CD14-positive monocyte (primary cell): ENCODE measurements around the gene NOP14. TPM values are rescaled to one million over a fixed set of nuclear protein-coding genes. Genes with fewer than 3 reads are reported as not detected.

ENCODE experiments used
- DNase-seq, 3 donors: peaks; one replicate each; pipeline ENCODE4 v3.0.0-alpha.2; 2011 to 2022
- H2AFZ ChIP-seq: 2 replicates; pipeline ENCODE4 v1.6.0; 2012; ENCODE audit warnings: mild to moderate bottlenecking, low read depth, low read length, inconsistent platforms; ENCODE audit not compliant: insufficient read depth, poor library complexity, severe bottlenecking
- H3K27ac ChIP-seq, 2 donors: 1 replicate in 1 of 2; 2 replicates in 1 of 2; pipeline ENCODE4 v1.5.1; 2012 to 2013; ENCODE audit warnings: low read length in 2 of 2, control low read depth in 1 of 2, inconsistent platforms in 1 of 2, low read depth in 1 of 2, mild to moderate bottlenecking in 1 of 2
- H3K27me3 ChIP-seq, 2 donors: one replicate each; pipeline versions ENCODE4 v1.6.0 to v1.6.1; 2011 to 2013; ENCODE audit warnings: low read length in 2 of 2; ENCODE audit not compliant: control insufficient read depth in 2 of 2, insufficient read depth in 2 of 2
- H3K36me3 ChIP-seq, 2 donors: replicated peaks in 1 of 2; 1 replicate in 1 of 2; 2 replicates in 1 of 2; pipeline versions ENCODE4 v1.5.1 to v1.6.1; 2012 to 2013; ENCODE audit warnings: low read length in 2 of 2, control low read depth in 1 of 2, inconsistent platforms in 1 of 2, mild to moderate bottlenecking in 1 of 2; ENCODE audit not compliant: insufficient read depth in 2 of 2, control insufficient read depth in 1 of 2
- H3K4me1 ChIP-seq, 2 donors: 1 replicate in 1 of 2; 2 replicates in 1 of 2; pipeline versions ENCODE4 v1.5.1 to v1.6.1; 2012 to 2013; ENCODE audit warnings: low read length in 2 of 2, control low read depth in 1 of 2, inconsistent platforms in 1 of 2, mild to moderate bottlenecking in 1 of 2, moderate library complexity in 1 of 2; ENCODE audit not compliant: insufficient read depth in 2 of 2, control insufficient read depth in 1 of 2
- H3K4me2 ChIP-seq: replicated peaks from 2 replicates; pipeline ENCODE3; 2012; ENCODE audit warnings: low read length, moderate library complexity, mild to moderate bottlenecking; ENCODE audit not compliant: poor library complexity, severe bottlenecking; ENCODE audit errors: extremely low read depth
- H3K4me3 ChIP-seq, 3 experiments: fragments of 200-600 bp in 1 of 3; sonication (generic) in 1 of 3; replicated peaks in 1 of 3; 1 replicate in 2 of 3; 2 replicates in 1 of 3; pipeline ENCODE4 v1.5.1; 2011 to 2013; ENCODE audit warnings: low read length in 3 of 3, mild to moderate bottlenecking in 3 of 3, control low read depth in 2 of 3, low read depth in 2 of 3, inconsistent platforms in 1 of 3, moderate library complexity in 1 of 3
- H3K79me2 ChIP-seq: 2 replicates; pipeline ENCODE4 v1.6.0; 2012; ENCODE audit warnings: mild to moderate bottlenecking, control low read depth, inconsistent platforms, low read length, moderate library complexity; ENCODE audit not compliant: insufficient read depth
- H3K9ac ChIP-seq: 2 replicates; pipeline ENCODE4 v1.6.0; 2017; ENCODE audit warnings: low read length, mild to moderate bottlenecking; ENCODE audit not compliant: insufficient read depth, poor library complexity, severe bottlenecking
- H3K9me3 ChIP-seq, 2 donors: replicated peaks in 1 of 2; 1 replicate in 1 of 2; 2 replicates in 1 of 2; pipeline versions ENCODE4 v1.5.1 to v1.6.1; 2012 to 2013; ENCODE audit warnings: low read length in 2 of 2, control low read depth in 1 of 2; ENCODE audit not compliant: control insufficient read depth in 1 of 2, insufficient read depth in 1 of 2
- H4K20me1 ChIP-seq: 2 replicates; pipeline ENCODE4 v1.6.0; 2012; ENCODE audit warnings: mild to moderate bottlenecking, low read length, control low read depth, moderate library complexity; ENCODE audit not compliant: insufficient read depth
- H3K27ac Mint-ChIP-seq, 7 donors: one replicate each; pipeline ENCODE4 v1.8.0; 2020; ENCODE audit warnings: mild to moderate bottlenecking in 7 of 7, mixed read lengths in 7 of 7, moderate library complexity in 6 of 7, inconsistent platforms in 2 of 7
- H3K27me3 Mint-ChIP-seq, 3 donors: one replicate each; pipeline ENCODE4 v1.8.0; 2021 to 2022; ENCODE audit warnings: low read depth in 3 of 3, mild to moderate bottlenecking in 3 of 3, mixed read lengths in 3 of 3, moderate library complexity in 3 of 3, inconsistent platforms in 1 of 3
- H3K36me3 Mint-ChIP-seq, 2 donors: one replicate each; pipeline ENCODE4 v1.8.0; 2020; ENCODE audit warnings: mixed read lengths in 2 of 2, inconsistent platforms in 1 of 2, mild to moderate bottlenecking in 1 of 2
- H3K4me1 Mint-ChIP-seq: one replicate; pipeline ENCODE4 v1.8.0; 2020; ENCODE audit warnings: mild to moderate bottlenecking, mixed read lengths
- H3K4me3 Mint-ChIP-seq, 2 donors: one replicate each; pipeline ENCODE4 v1.8.0; 2020; ENCODE audit warnings: mild to moderate bottlenecking in 2 of 2, mixed read lengths in 2 of 2, moderate library complexity in 1 of 2
- H3K9me3 Mint-ChIP-seq, 7 donors: one replicate each; pipeline ENCODE4 v1.8.0; 2020 to 2022; ENCODE audit warnings: mixed read lengths in 7 of 7, mild to moderate bottlenecking in 6 of 7, moderate library complexity in 6 of 7, inconsistent platforms in 2 of 7
- CTCF ChIP-seq: fragments of 200-600 bp; IDR thresholded peaks from one replicate; pipeline ENCODE4 v1.8.0; 2022; ENCODE audit warnings: antibody characterized with exemption, mild to moderate bottlenecking
- WGBS: methylation state at CpG from one replicate; pipeline ENCODE4 v1.1.5; 2013; ENCODE audit warnings: missing lambda C conversion rate; ENCODE audit not compliant: insufficient coverage; 5-methylcytosine and 5-hydroxymethylcytosine counted together
- intact Hi-C, 2 donors: fragments of 100-400 bp; cut with micrococcal nuclease; formaldehyde crosslinking; loops; one replicate each; pipeline versions ENCODE4 v1.15.0 to v1.15.1; 2023
- polyA plus RNA-seq, 3 donors: library from polyadenylated mRNA; depleted of rRNA in 1 of 3; unstranded in 2 of 3; stranded (reverse) in 1 of 3; fragments of 300-500 nt in 2 of 3; fragments of >200 nt in 1 of 3; fragmentation: Illumina TruSeq in 2 of 3; gene quantifications; 1 replicate in 2 of 3; 2 replicates in 1 of 3; pipeline ENCODE4 v1.2.3, GENCODE V29; 2012 to 2021

Gene NOP14
- polyA plus RNA-seq, 3 donors = 3.9 to 6.2 (median 4.3) TPM

- Histone ChIP-seq H4K20me1 (peaks cover 44% of the 10 kb centered on the region), H3K4me2 (peak overlapping the region; percentile 94), H3K36me3 (peaks cover 5 to 14% of the 10 kb centered on the region in 2 donors), H3K9ac (peak overlapping the region; percentile 85), H3K4me1 (peaks cover 26 to 34% of the 10 kb centered on the region in 2 donors), H3K4me3 (peak overlapping the region; percentile 49 to 95 (median 71)), H2AFZ (peak overlapping the region; percentile 99), H3K79me2 (peaks cover 45% of the 10 kb centered on the region), H3K27me3 (no peaks in the 10 kb centered on the region), H3K27ac (peak overlapping the region; percentile 69 to 95), H3K9me3 (no peaks in the 10 kb centered on the region)
- Mint-ChIP-seq H3K4me3 (peak overlapping the region; percentile 93), H3K27ac (peak overlapping the region; percentile 86 to 97 (median 92)), H3K36me3 (peaks cover 13 to 22% of the 10 kb centered on the region in 2 donors), H3K4me1 (peaks cover 30% of the 10 kb centered on the region), H3K9me3 (peaks cover 0 to 2% (median 0%) of the 10 kb centered on the region in 7 donors), H3K27me3 (peaks cover 4 to 7% (median 5%) of the 10 kb centered on the region in 3 donors)
- under 1% methylated on average over 40 of the region's 40 CpGs for WGBS
- TF ChIP-seq CTCF = no peak
- DNase-seq = peak; percentile 21 to 34 (median 26)
- intact Hi-C loops = loop anchor here (2.0 to 10.0 kb wide), 6 partner anchors 28 to 1108 kb away; partner anchors contain the start of genes LETM1 (in 2 of the 2), CFAP99 (in 1 of the 2), FAM193A (in 1 of the 2) and RGS12 (in 1 of the 2)
Observed at GRCh38 chr4:2962614-2963174, 512 bp downstream of the NOP14 start.

GRCh38 chr4:2961811-2962441 lies 1.3 kb downstream of the NOP14 start:
- H2AFZ ChIP-seq = no peak overlapping the region
- H3K4me1 Mint-ChIP-seq = peaks cover 30% of the 10 kb centered on the region
- no peaks in the 10 kb centered on the region for H3K9me3 ChIP-seq
- H3K27me3 ChIP-seq = no peaks in the 10 kb centered on the region
- peak overlapping the region; percentile 38 to 86 (median 66) for H3K27ac Mint-ChIP-seq
- H4K20me1 ChIP-seq = peaks cover 50% of the 10 kb centered on the region
- H3K9me3 Mint-ChIP-seq = peaks cover 0 to 2% (median 0%) of the 10 kb centered on the region in 7 donors
- intact Hi-C loops = loop anchor here (2.0 to 10.0 kb wide), 6 partner anchors 27 to 1107 kb away; partner anchors contain the start of genes LETM1 (in 2 of the 2), CFAP99 (in 1 of the 2), FAM193A (in 1 of the 2) and RGS12 (in 1 of the 2)
- no peak for TF ChIP-seq CTCF
- peak overlapping the region; percentile 49 to 95 (median 71) for H3K4me3 ChIP-seq
- peak overlapping the region; percentile 85 for H3K9ac ChIP-seq
- peaks cover 47% of the 10 kb centered on the region for H3K79me2 ChIP-seq
- H3K4me2 ChIP-seq = peak overlapping the region; percentile 94
- H3K36me3 ChIP-seq = peaks cover 11 to 22% of the 10 kb centered on the region in 2 donors
- H3K27ac ChIP-seq = peak overlapping the region in 1 of 2 donors; percentile 95
- WGBS = 92% methylated on average over 4 of the region's 14 CpGs
- peak overlapping the region; percentile 93 for H3K4me3 Mint-ChIP-seq
- no peak for DNase-seq
- H3K27me3 Mint-ChIP-seq = peaks cover 4 to 7% (median 5%) of the 10 kb centered on the region in 3 donors
- peaks cover 26 to 34% of the 10 kb centered on the region in 2 donors for H3K4me1 ChIP-seq
- H3K36me3 Mint-ChIP-seq = peaks cover 21 to 30% of the 10 kb centered on the region in 2 donors
